ENCODE data around the gene PTPN23. TPM values are rescaled to one million over a fixed set of nuclear protein-coding genes. Genes with fewer than 3 reads are reported as not detected.

PTPN23 gene
- total RNA-seq, 1 donor, result 30.0 TPM

- H3K4me1 ChIP-seq (ENCODE audit: insufficient read depth, low read length), result peaks cover 15% of the 10 kb centered on the region
- H3K4me2 ChIP-seq (ENCODE audit: insufficient read depth, low read length), result no peak overlapping the region
- DNase-seq (ENCODE audit: insufficient read length, low spot score, missing footprints), result peak; percentile 66
- peaks cover 30% of the 10 kb centered on the region for H3K79me2 ChIP-seq (ENCODE audit: insufficient read depth, low read length)
- H3K27me3 ChIP-seq (ENCODE audit: insufficient read depth, low read length), result no peaks in the 10 kb centered on the region
- no peak overlapping the region for H3K27ac ChIP-seq (ENCODE audit: low read depth, low read length)
- TF ChIP-seq CTCF (IDR thresholded peaks at IDR 0.05; ENCODE audit: extremely low read depth, low read depth, low read length), result no peak
- H3K36me3 ChIP-seq (ENCODE audit: insufficient read depth, low read length), result peaks cover 35% of the 10 kb centered on the region
- no peak overlapping the region for H2AFZ ChIP-seq (ENCODE audit: low read length)
- H4K20me1 ChIP-seq (ENCODE audit: insufficient read depth, low read length), result peaks cover 19% of the 10 kb centered on the region
- no peak overlapping the region for H3K4me3 ChIP-seq (ENCODE audit: insufficient read depth, low read length)
- H3K9me3 ChIP-seq (ENCODE audit: low read depth, low read length), result no peaks in the 10 kb centered on the region
Measured at GRCh38 chr3:47407896-47408838, 27.3 kb downstream of the PTPN23 start.

GRCh38 chr3:47408839-47409229, 28.0 kb downstream of the PTPN23 start:
- no peaks in the 10 kb centered on the region for H3K27me3 ChIP-seq (ENCODE audit: insufficient read depth, low read length)
- peaks cover 42% of the 10 kb centered on the region for H3K36me3 ChIP-seq (ENCODE audit: insufficient read depth, low read length)
- H3K4me2 ChIP-seq (ENCODE audit: insufficient read depth, low read length), result no peak overlapping the region
- H3K4me3 ChIP-seq (ENCODE audit: insufficient read depth, low read length), result no peak overlapping the region
- no peaks in the 10 kb centered on the region for H3K9me3 ChIP-seq (ENCODE audit: low read depth, low read length)
- DNase-seq (ENCODE audit: insufficient read length, low spot score, missing footprints), result no peak
- no peak overlapping the region for H2AFZ ChIP-seq (ENCODE audit: low read length)
- H3K4me1 ChIP-seq (ENCODE audit: insufficient read depth, low read length), result peaks cover 15% of the 10 kb centered on the region
- H3K79me2 ChIP-seq (ENCODE audit: insufficient read depth, low read length), result peaks cover 23% of the 10 kb centered on the region
- no peak overlapping the region for H3K27ac ChIP-seq (ENCODE audit: low read depth, low read length)
- no peak for TF ChIP-seq CTCF (IDR thresholded peaks at IDR 0.05; ENCODE audit: extremely low read depth, low read depth, low read length)
- peaks cover 19% of the 10 kb centered on the region for H4K20me1 ChIP-seq (ENCODE audit: insufficient read depth, low read length)

GRCh38 chr3:47409284-47409683, 28.5 kb downstream of the PTPN23 start:
- no peak for TF ChIP-seq CTCF (IDR thresholded peaks at IDR 0.05; ENCODE audit: extremely low read depth, low read depth, low read length)

GRCh38 chr3:47409688-47410416, 29.0 kb downstream of the PTPN23 start:
- H3K27ac ChIP-seq (ENCODE audit: low read depth, low read length), result no peak overlapping the region
- peaks cover 52% of the 10 kb centered on the region for H3K36me3 ChIP-seq (ENCODE audit: insufficient read depth, low read length)
- H3K79me2 ChIP-seq (ENCODE audit: insufficient read depth, low read length), result peaks cover 14% of the 10 kb centered on the region
- H2AFZ ChIP-seq (ENCODE audit: low read length), result no peak overlapping the region
- peaks cover 7% of the 10 kb centered on the region for H3K4me1 ChIP-seq (ENCODE audit: insufficient read depth, low read length)
- no peaks in the 10 kb centered on the region for H3K9me3 ChIP-seq (ENCODE audit: low read depth, low read length)
- no peak for TF ChIP-seq CTCF (IDR thresholded peaks at IDR 0.05; ENCODE audit: extremely low read depth, low read depth, low read length)
- DNase-seq (ENCODE audit: insufficient read length, low spot score, missing footprints), result peak; percentile 72
- H3K4me3 ChIP-seq (ENCODE audit: insufficient read depth, low read length), result no peak overlapping the region
- no peaks in the 10 kb centered on the region for H3K27me3 ChIP-seq (ENCODE audit: insufficient read depth, low read length)
- peaks cover 19% of the 10 kb centered on the region for H4K20me1 ChIP-seq (ENCODE audit: insufficient read depth, low read length)
- H3K4me2 ChIP-seq (ENCODE audit: insufficient read depth, low read length), result no peak overlapping the region

More at GRCh38 chr3:47409284-47409683, 28.5 kb downstream of the PTPN23 start:
- Histone ChIP-seq H3K27ac (ENCODE audit: low read depth, low read length) (no peak overlapping the region), H3K79me2 (ENCODE audit: insufficient read depth, low read length) (peaks cover 19% of the 10 kb centered on the region), H3K36me3 (ENCODE audit: insufficient read depth, low read length) (peaks cover 46% of the 10 kb centered on the region), H3K9me3 (ENCODE audit: low read depth, low read length) (no peaks in the 10 kb centered on the region), H3K27me3 (ENCODE audit: insufficient read depth, low read length) (no peaks in the 10 kb centered on the region), H3K4me2 (ENCODE audit: insufficient read depth, low read length) (no peak overlapping the region), H4K20me1 (ENCODE audit: insufficient read depth, low read length) (peaks cover 19% of the 10 kb centered on the region), H3K4me3 (ENCODE audit: insufficient read depth, low read length) (no peak overlapping the region), H3K4me1 (ENCODE audit: insufficient read depth, low read length) (peaks cover 12% of the 10 kb centered on the region), H2AFZ (ENCODE audit: low read length) (no peak overlapping the region)
- DNase-seq (ENCODE audit: insufficient read length, low spot score, missing footprints), result no peak

All from osteoblast (primary cell).